NCI-H510A (cell line): ENCODE measurements around the gene MAMDC2.
A peak's percentile ranks its signal among the peaks of the same experiment; 100 is the strongest.

ENCODE experiments used
- DNase-seq: peaks from one replicate; lab custom pipeline; 2025; lab: John Stamatoyannopoulos, UW

MAMDC2 gene

GRCh38 chr9:70065572-70065971, 21.9 kb downstream of the MAMDC2 start:
- no peak for DNase-seq

- no peak for DNase-seq
These were observed 22.8 kb downstream of the MAMDC2 start for GRCh38 chr9:70066418-70066817.

GRCh38 chr9:70066874-70067273, 23.2 kb downstream of the MAMDC2 start:
- no peak for DNase-seq

- no peak for DNase-seq
These were observed 26.1 kb downstream of the MAMDC2 start for GRCh38 chr9:70069704-70070103.

GRCh38 chr9:70073193-70073592, 29.5 kb downstream of the MAMDC2 start:
- no peak for DNase-seq

GRCh38 chr9:70073756-70074155, 30.1 kb downstream of the MAMDC2 start:
- no peak for DNase-seq

GRCh38 chr9:70076678-70077077, 33.0 kb downstream of the MAMDC2 start:
- no peak for DNase-seq

- DNase-seq, result peak; percentile 83
These were observed 35.9 kb downstream of the MAMDC2 start for GRCh38 chr9:70079417-70080037.

- DNase-seq, result no peak
These were observed 37.0 kb downstream of the MAMDC2 start for GRCh38 chr9:70080481-70081119.

- DNase-seq, result no peak
These were observed 37.5 kb downstream of the MAMDC2 start for GRCh38 chr9:70081120-70081495.

- DNase-seq, result no peak
These were observed 39.8 kb downstream of the MAMDC2 start for GRCh38 chr9:70083429-70083828.

- DNase-seq, result no peak
These were observed 41.6 kb downstream of the MAMDC2 start for GRCh38 chr9:70085241-70085640.

- DNase-seq, result no peak
These were observed 47.5 kb downstream of the MAMDC2 start for GRCh38 chr9:70091103-70091502.

GRCh38 chr9:70091572-70091971, 47.9 kb downstream of the MAMDC2 start:
- DNase-seq, result no peak

- no peak for DNase-seq
These were observed 48.5 kb downstream of the MAMDC2 start for GRCh38 chr9:70092190-70092589.

- DNase-seq, result no peak
These were observed 49.4 kb downstream of the MAMDC2 start for GRCh38 chr9:70093095-70093494.

- no peak for DNase-seq
These were observed 50.3 kb downstream of the MAMDC2 start for GRCh38 chr9:70093944-70094343.

- DNase-seq, result no peak
These were observed 51.1 kb downstream of the MAMDC2 start for GRCh38 chr9:70094747-70095146.

GRCh38 chr9:70097187-70097586, 53.5 kb downstream of the MAMDC2 start:
- no peak for DNase-seq

- no peak for DNase-seq
These were observed 56.7 kb downstream of the MAMDC2 start for GRCh38 chr9:70100362-70100761.

GRCh38 chr9:70101265-70101664, 57.6 kb downstream of the MAMDC2 start:
- DNase-seq, result no peak

GRCh38 chr9:70105147-70105546, 61.5 kb downstream of the MAMDC2 start:
- no peak for DNase-seq

GRCh38 chr9:70106571-70106970, 62.9 kb downstream of the MAMDC2 start:
- no peak for DNase-seq

- DNase-seq, result no peak
These were observed 63.9 kb downstream of the MAMDC2 start for GRCh38 chr9:70107558-70107957.
